ENCODE measurements around the gene JAM3.

DNA sequence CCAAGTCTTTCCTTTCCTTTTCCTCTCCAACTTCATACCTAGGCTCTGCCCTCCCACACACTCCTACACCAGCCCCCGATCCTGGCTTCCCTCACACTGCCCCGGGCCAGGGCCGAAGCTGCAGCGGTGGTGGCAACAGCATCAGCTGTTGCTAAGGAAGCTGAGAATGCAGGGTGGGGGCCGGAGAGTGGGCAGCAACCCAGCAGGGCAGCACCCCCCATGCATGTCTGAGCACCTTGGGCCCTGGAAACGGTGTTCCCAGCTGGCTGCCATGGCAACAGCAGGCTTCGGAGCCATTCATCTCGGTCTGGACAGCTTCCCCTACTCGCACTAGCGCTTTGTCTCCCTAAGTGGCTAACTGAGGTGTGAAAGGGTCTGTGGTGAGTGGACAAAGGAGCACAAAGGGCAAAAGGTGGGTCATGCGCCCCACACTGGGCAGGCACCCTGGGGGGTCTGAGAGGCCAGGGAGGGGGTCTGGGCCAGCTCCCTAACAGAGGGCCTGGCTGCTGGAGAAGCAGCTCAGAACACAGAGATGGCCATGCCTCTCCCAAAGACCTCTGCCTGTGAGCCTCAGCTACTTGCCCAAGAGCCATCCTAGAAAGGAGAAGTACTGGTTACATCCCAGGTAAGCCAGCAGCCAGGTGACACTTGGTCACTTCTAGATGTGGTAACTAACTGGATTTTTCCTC lies 42.1 kb upstream of the JAM3 start:
- TF ChIP-seq, protein P1, sequence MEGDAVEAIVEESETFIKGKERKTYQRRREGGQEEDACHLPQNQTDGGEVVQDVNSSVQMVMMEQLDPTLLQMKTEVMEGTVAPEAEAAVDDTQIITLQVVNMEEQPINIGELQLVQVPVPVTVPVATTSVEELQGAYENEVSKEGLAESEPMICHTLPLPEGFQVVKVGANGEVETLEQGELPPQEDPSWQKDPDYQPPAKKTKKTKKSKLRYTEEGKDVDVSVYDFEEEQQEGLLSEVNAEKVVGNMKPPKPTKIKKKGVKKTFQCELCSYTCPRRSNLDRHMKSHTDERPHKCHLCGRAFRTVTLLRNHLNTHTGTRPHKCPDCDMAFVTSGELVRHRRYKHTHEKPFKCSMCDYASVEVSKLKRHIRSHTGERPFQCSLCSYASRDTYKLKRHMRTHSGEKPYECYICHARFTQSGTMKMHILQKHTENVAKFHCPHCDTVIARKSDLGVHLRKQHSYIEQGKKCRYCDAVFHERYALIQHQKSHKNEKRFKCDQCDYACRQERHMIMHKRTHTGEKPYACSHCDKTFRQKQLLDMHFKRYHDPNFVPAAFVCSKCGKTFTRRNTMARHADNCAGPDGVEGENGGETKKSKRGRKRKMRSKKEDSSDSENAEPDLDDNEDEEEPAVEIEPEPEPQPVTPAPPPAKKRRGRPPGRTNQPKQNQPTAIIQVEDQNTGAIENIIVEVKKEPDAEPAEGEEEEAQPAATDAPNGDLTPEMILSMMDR (IDR thresholded peaks at IDR 0.05; ENCODE audit: borderline replicate concordance, extremely low read depth, low read length, poor library complexity, severe bottlenecking): no peak
- TF ChIP-seq EZH2 (IDR thresholded peaks at IDR 0.05; ENCODE audit: borderline replicate concordance, low read depth, low read length, severe bottlenecking): no peak
